Suprapubic skin (tissue), 4 donors: ENCODE data around the gene TXNDC8. TPM values are rescaled to one million over a fixed set of nuclear protein-coding genes. Genes with fewer than 3 reads are reported as not detected.
"Not testable (repeated sequence)": the region's sequence is repeated elsewhere in the genome, so short reads cannot be mapped to it uniquely, and the experiment has no call there.

Source experiments
- DNase-seq, 2 donors: peaks; one replicate each; pipeline ENCODE4 v3.0.0-alpha.2; 2019; ENCODE audit warnings: low spot score in 2 of 2
- H3K27ac ChIP-seq: fragments of 200-600 bp; sonication (generic); one replicate; pipeline ENCODE4 v1.5.1; 2019
- H3K27me3 ChIP-seq: fragments of 200-600 bp; sonication (generic); one replicate; pipeline ENCODE4 v1.5.1; 2019
- H3K36me3 ChIP-seq: fragments of 200-600 bp; sonication (generic); one replicate; pipeline ENCODE4 v1.5.1; 2019
- H3K4me1 ChIP-seq: fragments of 200-600 bp; sonication (generic); one replicate; pipeline ENCODE4 v1.5.1; 2019
- H3K4me3 ChIP-seq: fragments of 200-600 bp; sonication (generic); one replicate; pipeline ENCODE4 v1.5.1; 2019; ENCODE audit warnings: mild to moderate bottlenecking
- H3K9me3 ChIP-seq: fragments of 200-600 bp; sonication (generic); one replicate; pipeline ENCODE4 v1.5.1; 2019
- CTCF ChIP-seq, 2 donors: fragments of 200-600 bp in 1 of 2; fragments of 450-650 bp in 1 of 2; sonication (generic) in 1 of 2; IDR thresholded peaks; one replicate each; pipeline ENCODE4 v1.5.1; 2016 to 2019; ENCODE audit warnings: antibody characterized with exemption in 2 of 2, mild to moderate bottlenecking in 1 of 2, moderate library complexity in 1 of 2
- EP300 ChIP-seq: sonication (generic); formaldehyde crosslinking; IDR thresholded peaks from one replicate; pipeline ENCODE4 v1.6.1; 2017; ENCODE audit warnings: antibody characterized with exemption
- POLR2A ChIP-seq, 2 donors: fragments of 450-650 bp; IDR thresholded peaks; one replicate each; pipeline ENCODE4 v1.6.1; 2017; ENCODE audit warnings: antibody characterized with exemption in 2 of 2, mild to moderate bottlenecking in 2 of 2, moderate library complexity in 2 of 2
- POLR2AphosphoS5 ChIP-seq, 3 donors: sonication (generic); formaldehyde crosslinking; IDR thresholded peaks; one replicate each; pipeline ENCODE4 v1.6.1; 2017; ENCODE audit warnings: antibody characterized with exemption in 3 of 3
- WGBS: methylation state at CpG from one replicate; pipeline ENCODE4 v1.1.5; 2018; 5-methylcytosine and 5-hydroxymethylcytosine counted together
- total RNA-seq, 4 donors: library from RNA; depleted of rRNA; stranded (reverse); fragments of >200 nt; gene quantifications; one replicate each; pipeline ENCODE4 v1.1.0, GENCODE V29; 2016

Gene TXNDC8
- total RNA-seq: not detected

DNA sequence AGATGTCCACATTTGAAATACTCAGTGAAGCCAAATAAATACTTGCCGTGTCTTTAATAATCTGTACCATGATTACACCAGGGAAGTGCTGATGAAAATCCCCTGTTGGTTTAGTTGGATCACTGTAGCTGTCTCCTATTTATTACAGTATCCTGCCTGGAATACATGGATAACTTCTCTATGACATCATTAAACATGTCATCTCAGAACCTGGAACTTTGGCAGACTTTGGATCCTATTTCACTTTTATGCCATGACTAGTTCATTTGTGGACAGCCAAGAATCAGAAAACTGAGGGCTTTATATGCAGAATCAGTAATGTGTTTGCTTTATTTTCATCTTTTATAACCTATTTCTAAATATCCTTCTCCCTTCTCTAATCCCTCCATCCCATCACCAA is at the start of gene TXNDC8:
Gene TXNDC8, minus strand, starts transcription at position 137 of the 400 bp plus-strand sequence.
- no peak within 1 kb of the TSS for H3K4me3 ChIP-seq
- no peaks in the 10 kb centered on the region for H3K36me3 ChIP-seq
- H3K27ac ChIP-seq: no peak within 1 kb of the TSS
- no peaks in the 10 kb centered on the region for H3K27me3 ChIP-seq
- 87% methylated on average over 1 of the region's 1 CpG for WGBS
- no peak for TF ChIP-seq EP300
- TF ChIP-seq POLR2A (IDR thresholded peaks at IDR 0.05): no peak
- TF ChIP-seq CTCF (IDR thresholded peaks at IDR 0.05): no peak
- TF ChIP-seq POLR2AphosphoS5 (IDR thresholded peaks at IDR 0.05): no peak
- no peaks in the 10 kb centered on the region for H3K4me1 ChIP-seq
- DNase-seq: no peak
- H3K9me3 ChIP-seq: no peaks in the 10 kb centered on the region

DNA sequence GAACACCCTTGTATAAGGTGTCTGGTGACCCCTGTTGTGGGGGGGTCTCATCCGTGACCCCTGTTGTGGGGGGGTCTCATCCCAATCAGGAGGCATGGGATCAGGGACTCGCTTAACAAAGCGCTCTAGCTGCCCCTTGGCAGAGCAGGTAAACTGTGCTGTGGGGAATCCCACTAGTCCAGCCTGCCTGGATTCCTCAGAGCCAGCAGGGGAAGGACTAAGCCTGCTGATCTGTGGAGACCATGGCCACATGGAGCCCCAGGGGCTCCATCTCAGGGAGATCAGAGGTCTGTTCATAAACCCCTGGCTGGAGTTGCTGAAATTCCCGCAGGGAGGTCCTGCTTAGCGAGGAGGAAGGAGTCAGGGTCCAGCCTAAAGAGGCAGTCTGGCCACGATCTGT is 45.8 kb upstream of the TXNDC8 start:
- Histone ChIP-seq H3K9me3 (no peaks in the 10 kb centered on the region), H3K4me3 (no peak overlapping the region), H3K36me3 (peaks cover 5% of the 10 kb centered on the region), H3K27ac (no peak overlapping the region), H3K4me1 (no peaks in the 10 kb centered on the region), H3K27me3 (no peaks in the 10 kb centered on the region)
- TF ChIP-seq CTCF (IDR thresholded peaks at IDR 0.05) (no peak), POLR2AphosphoS5 (IDR thresholded peaks at IDR 0.05) (no peak), POLR2A (IDR thresholded peaks at IDR 0.05) (no peak), EP300 (no peak)
- no peak for DNase-seq
- WGBS: 99% methylated on average over 6 of the region's 6 CpGs

GRCh38 chr9:110382731-110383130 is 45.1 kb upstream of the TXNDC8 start:
- WGBS: 71% methylated on average over 4 of the region's 4 CpGs
- Histone ChIP-seq H3K36me3 (peaks cover 5% of the 10 kb centered on the region), H3K27ac (no peak overlapping the region), H3K9me3 (no peaks in the 10 kb centered on the region), H3K4me1 (no peaks in the 10 kb centered on the region), H3K27me3 (no peaks in the 10 kb centered on the region), H3K4me3 (no peak overlapping the region)
- TF ChIP-seq EP300 (no peak), POLR2A (IDR thresholded peaks at IDR 0.05) (no peak), POLR2AphosphoS5 (IDR thresholded peaks at IDR 0.05) (no peak)
- DNase-seq: no peak

GRCh38 chr9:110371411-110372007 is 33.8 kb upstream of the TXNDC8 start:
- H3K36me3 ChIP-seq: no peaks in the 10 kb centered on the region
- no peaks in the 10 kb centered on the region for H3K4me1 ChIP-seq
- no peak overlapping the region for H3K4me3 ChIP-seq
- TF ChIP-seq EP300: no peak
- H3K27ac ChIP-seq: no peak overlapping the region
- no peak for DNase-seq
- no peaks in the 10 kb centered on the region for H3K9me3 ChIP-seq
- WGBS: 61% methylated on average over 6 of the region's 6 CpGs
- H3K27me3 ChIP-seq: no peaks in the 10 kb centered on the region

GRCh38 chr9:110370315-110370714 is 32.7 kb upstream of the TXNDC8 start:
- WGBS: 28% methylated on average over 3 of the region's 3 CpGs
- no peaks in the 10 kb centered on the region for H3K27me3 ChIP-seq
- no peaks in the 10 kb centered on the region for H3K36me3 ChIP-seq
- TF ChIP-seq EP300 (no peak), CTCF (IDR thresholded peaks at IDR 0.05) (no peak), POLR2AphosphoS5 (IDR thresholded peaks at IDR 0.05) (no peak)
- no peak overlapping the region for H3K27ac ChIP-seq
- no peaks in the 10 kb centered on the region for H3K4me1 ChIP-seq
- H3K9me3 ChIP-seq: no peaks in the 10 kb centered on the region
- no peak for DNase-seq
- no peak overlapping the region for H3K4me3 ChIP-seq

- no peak for TF ChIP-seq EP300
- no peak for TF ChIP-seq CTCF (IDR thresholded peaks at IDR 0.05)
- no peak for TF ChIP-seq POLR2A (IDR thresholded peaks at IDR 0.05)
- TF ChIP-seq POLR2AphosphoS5 (IDR thresholded peaks at IDR 0.05): no peak
- 78% methylated on average over 2 of the region's 2 CpGs for WGBS
- H3K4me3 ChIP-seq: no peak overlapping the region
- H3K36me3 ChIP-seq: no peaks in the 10 kb centered on the region
- no peak overlapping the region for H3K27ac ChIP-seq
- H3K9me3 ChIP-seq: no peaks in the 10 kb centered on the region
- H3K27me3 ChIP-seq: no peaks in the 10 kb centered on the region
- no peaks in the 10 kb centered on the region for H3K4me1 ChIP-seq
- no peak for DNase-seq
These were observed 26.8 kb upstream of the TXNDC8 start for GRCh38 chr9:110364451-110364850.

DNA sequence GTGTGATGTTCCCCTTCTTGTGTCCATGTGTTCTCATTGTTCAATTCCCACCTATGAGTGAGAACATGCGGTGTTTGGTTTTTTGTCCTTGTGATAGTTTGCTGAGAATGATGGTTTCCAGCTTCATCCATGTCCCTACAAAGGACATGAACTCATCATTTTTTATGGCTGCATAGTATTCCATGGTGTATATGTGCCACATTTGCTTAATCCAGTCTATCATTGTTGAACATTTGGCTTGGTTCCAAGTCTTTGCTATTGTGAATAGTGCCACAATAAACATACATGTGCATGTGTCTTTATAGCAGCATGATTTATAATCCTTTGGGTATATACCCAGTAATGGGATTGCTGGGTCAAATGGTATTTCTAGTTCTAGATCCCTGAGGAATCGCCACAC is 21.3 kb upstream of the TXNDC8 start:
- not testable (repeated sequence) for H3K4me1 ChIP-seq, H3K4me3 ChIP-seq, DNase-seq, H3K27me3 ChIP-seq, H3K9me3 ChIP-seq, H3K36me3 ChIP-seq, H3K27ac ChIP-seq
- 100% methylated on average over 1 of the region's 2 CpGs for WGBS
